ENCODE data around the gene PODNL1.
"Not testable (repeated sequence)": the region's sequence is repeated elsewhere in the genome, so short reads cannot be mapped to it uniquely, and the experiment has no call there.

Gene PODNL1, protein sequence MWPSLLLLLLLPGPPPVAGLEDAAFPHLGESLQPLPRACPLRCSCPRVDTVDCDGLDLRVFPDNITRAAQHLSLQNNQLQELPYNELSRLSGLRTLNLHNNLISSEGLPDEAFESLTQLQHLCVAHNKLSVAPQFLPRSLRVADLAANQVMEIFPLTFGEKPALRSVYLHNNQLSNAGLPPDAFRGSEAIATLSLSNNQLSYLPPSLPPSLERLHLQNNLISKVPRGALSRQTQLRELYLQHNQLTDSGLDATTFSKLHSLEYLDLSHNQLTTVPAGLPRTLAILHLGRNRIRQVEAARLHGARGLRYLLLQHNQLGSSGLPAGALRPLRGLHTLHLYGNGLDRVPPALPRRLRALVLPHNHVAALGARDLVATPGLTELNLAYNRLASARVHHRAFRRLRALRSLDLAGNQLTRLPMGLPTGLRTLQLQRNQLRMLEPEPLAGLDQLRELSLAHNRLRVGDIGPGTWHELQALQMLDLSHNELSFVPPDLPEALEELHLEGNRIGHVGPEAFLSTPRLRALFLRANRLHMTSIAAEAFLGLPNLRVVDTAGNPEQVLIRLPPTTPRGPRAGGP

DNA sequence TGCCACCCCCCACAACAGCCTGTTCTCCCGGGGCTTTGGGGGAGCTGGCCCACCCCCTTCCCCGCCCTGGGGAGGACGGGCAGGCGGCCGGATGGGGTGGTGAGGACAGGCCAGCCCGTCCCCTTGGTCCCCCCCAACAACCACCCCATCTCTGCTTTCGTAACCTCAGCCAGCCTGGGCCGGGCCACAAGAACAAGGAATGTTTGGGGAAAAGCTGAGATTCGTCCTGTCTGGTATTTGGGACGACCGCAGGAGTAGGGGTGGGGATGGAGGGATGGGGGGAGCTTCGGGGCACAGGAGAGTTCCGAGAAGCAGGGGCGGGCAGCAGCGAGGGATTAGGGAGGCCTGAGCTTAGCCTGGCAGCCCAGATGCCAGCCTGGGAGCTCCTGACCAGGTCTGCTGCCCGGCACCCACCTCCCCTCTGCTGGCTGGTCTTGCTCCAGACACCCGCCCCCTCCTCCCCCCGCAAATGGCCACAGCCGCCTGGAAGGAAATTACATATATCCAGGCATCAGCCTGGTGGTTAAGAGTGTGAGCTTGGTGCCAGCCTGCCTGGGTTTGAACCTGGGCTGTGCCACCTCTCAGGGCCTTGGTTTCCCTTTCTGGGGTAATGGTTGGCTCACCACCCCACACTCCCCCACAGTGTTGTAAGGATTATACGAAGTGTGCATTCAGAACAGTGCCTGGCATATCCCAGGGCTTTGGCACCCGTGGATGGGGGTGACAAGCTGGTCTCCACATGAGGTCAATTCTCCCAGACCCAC is at the start of gene PODNL1:
Gene PODNL1 (minus strand): TSS at position 117 of the 764 bp plus-strand sequence. CDS start 236 bp downstream, outside the sequence.
- DNase-seq = no peak

DNA sequence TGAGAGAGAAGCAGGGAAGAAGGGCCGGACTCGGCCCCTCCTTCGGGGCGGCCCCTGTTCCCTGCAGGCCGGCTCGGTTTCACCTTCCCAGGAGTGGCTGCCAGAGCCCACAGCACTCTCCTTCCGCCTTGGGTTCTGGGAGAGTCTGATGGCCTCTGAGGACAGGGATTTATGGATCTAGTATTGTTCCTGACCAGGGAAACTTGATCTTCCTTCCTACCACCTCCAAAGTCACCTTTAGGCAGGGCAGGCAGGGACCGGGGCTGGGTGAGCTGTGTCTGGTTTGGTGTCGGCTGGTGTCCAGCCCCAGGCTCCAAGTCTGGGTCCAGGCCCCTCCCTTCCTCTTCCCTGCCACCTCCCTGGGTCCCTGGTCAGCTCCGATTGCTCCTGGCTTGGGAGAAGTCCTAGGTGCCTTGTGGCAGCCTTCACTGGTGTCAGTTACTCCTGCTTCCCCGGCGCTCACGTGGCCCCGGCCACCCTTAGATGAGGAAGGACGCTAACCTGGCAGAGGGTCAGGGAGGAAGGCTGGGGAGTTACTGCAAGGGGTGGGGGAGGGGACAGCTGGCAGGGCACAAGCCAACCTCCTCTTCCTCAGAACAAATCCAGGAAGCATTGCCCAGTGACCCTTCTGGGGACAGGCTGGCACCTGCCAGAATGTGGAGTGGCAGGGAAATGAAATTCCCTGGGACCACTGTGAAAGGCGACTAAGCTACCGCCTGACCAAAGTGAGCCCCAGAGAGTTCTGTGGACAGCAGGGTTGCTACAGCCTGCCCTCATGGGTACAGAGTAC is 49.1 kb upstream of the PODNL1 start:
- no peak for DNase-seq

DNA sequence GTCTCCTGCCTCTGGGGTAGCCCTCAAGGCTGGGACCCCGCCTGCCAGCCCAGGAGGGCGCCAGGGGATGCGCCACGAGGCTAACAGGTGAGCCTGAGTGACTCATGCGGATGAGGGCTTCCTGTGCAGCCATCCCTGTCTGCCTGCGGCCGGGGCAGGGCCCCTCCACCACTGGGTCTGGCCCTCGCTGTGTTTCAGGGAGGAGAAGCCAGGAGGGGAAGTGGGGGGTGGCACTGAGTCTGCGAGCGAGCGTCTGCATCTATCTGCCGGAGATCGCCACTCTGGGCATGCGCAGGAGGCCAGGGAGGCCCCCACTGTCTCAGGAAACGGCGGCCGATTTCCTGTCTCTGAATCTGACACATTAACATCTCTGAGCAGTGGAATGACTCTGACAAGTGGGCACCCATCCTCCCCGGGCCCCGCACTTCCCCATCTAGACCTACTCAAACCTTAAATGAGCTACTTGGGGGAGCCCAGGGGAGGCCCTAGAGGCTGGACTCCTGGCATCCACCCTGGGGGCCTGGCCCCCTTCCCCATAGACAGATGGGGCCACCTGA is 48.2 kb upstream of the PODNL1 start:
- DNase-seq = peak; percentile 83

DNA sequence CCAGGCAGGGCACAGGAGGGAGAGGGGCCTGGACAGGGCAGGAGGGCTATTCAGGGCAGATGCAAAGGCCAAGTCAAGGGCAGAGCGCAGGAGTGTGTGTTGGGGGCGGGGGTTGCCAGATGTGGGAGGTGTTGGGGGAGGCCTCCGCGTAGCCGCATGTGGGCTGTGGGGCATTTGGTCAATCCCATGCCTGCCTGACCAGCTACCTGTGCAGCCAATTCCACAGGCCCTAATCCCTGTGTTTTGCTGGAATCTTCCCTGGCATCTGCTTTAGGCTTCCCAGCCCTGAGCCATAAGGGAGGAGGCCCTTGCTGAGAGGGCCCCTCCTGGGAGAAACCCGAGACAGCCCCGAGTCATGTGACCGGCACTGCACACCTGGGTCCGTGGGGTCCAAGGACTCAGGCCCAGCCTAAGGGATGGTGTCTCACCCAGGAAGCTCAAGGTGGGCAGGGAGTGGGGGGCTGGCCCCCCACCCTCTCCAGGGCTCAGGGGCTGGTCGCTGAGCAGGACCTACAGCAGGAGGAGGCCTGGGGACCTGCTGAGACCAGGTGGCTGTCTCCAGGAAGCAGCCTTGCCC is 47.6 kb upstream of the PODNL1 start:
- peak; percentile 21 for DNase-seq

DNA sequence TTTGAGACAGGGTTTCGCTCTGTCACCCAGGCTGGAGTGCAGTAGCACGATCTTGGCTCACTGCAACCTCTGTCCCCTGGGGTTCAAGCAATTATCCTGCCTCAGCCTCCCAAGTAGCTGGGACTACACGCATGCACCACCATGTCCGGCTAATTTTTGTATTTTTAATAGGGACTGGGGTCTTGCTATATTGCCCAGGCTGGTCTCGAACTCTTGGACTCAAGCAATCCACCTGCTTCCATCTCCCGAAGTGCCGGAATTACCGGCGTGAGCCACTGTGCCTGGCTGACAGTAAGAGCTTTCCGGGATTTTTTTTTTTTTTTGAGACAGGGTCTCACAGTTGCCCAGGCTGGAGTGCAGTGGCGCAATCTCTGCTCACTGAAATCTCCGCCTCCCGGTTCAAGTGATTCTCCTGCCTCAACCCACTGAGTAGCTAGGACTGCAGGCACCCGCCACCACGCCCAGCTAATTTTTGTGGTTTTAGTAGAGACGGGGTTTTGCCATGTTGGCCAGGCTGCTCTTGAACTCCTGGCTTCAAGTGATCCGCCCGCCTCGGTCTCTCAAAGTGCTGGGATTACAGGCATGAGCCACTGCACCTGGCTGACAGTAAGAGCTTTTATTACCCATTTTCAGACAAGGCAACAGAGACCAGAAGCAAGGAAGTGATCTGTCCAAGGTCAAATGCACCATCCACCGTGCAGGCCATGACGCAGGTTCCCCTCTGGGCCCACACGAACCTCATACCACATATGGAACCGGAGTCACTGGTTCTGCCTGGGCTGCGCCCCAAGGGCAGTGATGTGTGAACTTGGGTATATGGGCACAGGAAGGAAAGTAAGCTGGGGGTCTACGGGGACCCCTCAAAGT is 46.9 kb upstream of the PODNL1 start:
- peak; percentile 29 for DNase-seq

DNA sequence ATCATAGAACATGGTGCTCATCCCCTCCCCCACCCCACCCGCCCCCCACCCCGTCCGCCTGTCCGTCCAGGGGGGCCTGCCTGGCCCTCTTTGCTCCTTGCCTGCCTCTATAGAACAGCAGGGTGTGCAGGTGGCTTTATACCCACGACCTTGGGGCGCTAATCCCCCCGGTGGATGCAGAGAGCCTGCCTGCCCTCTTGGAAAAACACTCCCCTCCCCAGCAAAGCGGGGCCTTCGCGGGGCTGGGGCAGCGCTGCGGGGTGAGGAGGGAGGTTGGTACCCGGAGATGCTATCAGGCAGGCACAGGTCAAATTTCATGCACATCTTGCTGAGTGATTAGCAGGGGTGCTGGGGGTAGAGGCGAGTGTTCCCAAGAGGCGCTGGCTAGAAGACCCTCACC is 46.0 kb upstream of the PODNL1 start:
- no peak for DNase-seq

DNA sequence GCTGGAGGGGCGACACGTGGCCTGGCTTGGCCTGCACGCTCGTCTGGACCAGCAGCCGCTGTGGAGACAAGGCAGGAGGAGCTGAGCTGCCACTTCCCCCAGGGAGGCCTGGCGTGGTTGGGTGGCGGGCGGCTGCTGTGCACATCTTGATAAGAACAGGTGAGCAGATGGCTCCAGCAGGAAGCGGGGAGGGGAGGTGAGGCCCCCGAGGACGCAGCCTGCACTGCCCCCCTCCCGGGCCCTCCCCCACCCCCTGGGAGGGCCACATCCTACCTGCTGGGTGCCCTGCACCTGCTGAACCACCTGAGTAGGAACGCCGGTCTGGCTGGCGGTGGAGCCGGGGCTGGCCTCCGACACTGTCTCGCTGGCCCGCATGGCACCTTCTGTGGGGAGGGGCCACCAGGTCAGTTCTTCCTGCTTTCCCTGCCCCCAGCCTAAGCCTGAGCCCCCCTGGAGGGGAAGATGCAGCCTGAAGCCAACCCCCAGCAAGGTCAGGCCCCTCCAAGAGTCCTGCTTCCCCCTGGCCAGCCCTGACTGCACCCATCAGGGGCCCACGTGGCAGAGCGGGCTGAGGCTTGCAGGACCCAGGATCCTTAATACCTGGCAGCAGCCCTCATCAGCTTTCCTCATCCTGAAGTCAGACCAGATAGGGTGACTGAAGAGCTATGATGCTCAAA is 45.1 kb upstream of the PODNL1 start:
- peak; percentile 82 for DNase-seq

DNA sequence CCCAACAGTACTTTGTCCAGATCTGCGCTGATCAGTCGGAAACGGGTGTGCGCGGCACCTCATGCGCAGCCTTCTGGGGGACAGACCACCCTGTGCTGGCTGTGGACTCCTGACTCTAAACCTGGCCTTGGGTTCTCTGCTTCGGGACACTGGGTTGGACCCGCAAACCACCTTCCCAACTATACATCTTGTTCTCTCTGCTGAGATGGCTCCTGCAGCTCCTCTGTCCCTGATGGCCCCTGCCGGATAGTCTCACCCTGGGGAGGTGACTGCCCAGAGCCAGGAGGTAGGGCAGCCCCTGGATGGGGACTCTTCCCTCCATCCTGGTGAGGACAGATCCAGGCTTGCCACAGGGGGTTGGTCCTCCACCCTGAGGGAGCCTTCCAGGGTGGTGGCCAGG is 44.6 kb upstream of the PODNL1 start:
- DNase-seq = no peak

DNA sequence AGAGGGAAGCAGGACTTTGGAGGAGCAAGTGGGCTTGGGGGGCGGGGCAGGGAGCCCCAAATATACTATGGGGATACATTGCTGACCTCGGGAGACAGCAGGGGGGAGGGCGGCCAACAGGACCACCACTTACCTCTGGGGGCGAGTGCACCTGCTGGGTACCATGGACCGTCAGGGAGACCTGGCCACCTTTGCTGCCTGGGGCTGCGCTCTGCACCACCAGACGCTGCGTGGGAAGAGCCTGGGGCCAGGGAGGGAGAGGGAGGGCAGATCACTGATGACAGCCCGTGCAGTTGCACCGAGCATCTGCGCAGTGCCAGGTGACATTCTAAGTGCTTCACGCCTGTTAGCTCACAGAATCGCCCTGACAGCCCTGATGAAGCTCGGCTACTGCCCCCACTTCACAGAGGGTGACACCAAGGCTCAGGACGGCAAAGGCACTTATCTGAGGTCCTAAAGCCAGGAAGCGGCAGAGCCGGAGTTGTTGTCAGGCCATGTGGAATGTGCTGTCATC is 43.8 kb upstream of the PODNL1 start:
- no peak for DNase-seq

DNA sequence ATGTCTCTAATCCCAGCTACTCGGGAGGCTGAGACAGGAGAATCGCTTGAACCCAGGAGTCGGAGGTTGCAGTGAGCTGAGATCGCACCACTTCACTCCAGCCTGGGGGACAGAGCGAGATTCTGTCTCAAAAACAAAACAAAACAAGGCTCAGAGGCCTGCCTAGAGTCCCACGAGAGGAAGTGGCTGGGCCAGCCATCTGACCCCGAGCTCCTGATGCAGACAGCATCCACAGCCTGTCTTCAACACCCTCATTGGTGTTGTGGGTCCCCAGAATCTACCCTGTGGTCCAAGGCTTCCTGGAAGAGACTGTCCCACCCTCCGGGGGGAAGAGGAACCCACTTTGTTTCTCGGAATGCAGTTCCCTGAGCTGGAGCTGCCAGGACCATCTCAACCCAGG is 43.2 kb upstream of the PODNL1 start:
- no peak for DNase-seq

DNA sequence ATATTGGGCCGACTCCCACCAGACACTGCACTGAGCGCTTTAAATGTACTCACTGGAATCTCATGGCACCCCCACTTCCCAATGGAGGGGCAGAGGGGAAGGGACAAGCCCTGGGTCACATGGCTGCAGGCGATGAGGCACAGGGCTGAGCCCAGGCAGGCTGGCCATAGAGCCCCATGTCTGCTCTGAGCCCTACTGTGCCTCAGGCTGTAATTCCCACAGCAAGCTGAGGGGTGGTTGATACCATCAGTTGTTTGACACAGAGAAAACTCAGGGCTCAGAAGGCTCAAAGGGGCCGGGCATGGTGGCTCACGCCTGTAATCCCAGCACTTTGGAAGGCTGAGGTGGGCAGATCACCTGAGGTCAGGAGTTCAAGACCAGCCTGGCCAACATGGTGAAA is 42.8 kb upstream of the PODNL1 start:
- DNase-seq = no peak

DNA sequence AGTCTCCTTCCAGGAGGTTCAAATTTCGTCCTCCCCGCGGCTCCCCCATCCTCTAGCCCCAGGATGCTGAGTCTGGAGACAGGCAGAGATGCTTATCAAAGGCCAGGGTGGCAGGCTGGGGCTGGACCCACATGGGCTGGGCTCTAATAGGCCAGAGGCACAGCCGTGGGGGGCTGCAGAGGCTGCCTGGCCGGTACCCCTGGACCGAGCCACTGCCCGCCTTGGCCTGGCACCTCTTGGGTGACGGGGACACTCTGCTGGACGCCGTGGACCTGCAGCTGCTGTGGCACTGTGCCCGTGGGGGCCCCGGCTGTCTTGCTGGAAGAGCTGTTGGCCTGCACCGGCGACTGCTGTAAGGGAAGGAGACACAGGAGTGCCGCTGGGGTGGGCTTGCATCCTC is 42.1 kb upstream of the PODNL1 start:
- DNase-seq = no peak

DNA sequence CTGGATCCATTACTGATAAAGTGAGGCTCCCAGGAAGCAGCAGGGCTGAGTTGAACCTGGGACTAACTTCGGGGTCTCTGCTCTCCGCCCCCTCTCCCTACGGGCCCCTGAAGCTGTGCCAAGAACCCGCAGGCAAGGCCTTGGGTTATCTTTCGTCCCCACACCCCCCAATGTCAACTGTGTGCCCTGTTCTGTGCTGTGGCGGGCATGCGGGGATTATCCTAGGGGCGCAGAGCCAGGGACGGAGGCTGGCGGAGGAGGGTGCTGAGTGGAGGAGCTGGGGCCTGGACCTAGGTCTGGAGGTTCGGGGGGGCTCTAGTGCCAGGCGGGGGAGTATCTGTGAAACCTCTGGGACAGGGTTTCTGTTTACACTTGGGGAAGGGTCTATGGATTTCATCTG is 41.5 kb upstream of the PODNL1 start:
- DNase-seq = no peak

DNA sequence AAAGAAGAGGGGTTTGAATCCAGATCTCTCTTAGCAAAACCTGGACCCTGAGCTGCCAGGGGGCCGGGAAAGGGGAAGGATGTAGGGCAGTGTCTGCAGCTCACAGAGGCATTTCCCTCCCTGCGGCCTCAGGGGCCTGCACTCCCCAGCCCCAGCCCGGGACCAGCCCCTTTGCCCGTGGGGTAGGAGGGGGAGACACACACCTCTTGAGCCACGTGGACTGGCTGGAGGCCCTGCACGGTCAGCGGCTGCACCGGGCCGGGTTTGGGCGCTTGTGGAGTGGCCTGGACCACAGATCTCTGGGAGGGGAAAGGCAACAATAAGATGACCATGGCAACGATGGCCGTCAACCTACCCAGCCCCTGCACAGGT is 41.0 kb upstream of the PODNL1 start:
- no peak for DNase-seq

DNA sequence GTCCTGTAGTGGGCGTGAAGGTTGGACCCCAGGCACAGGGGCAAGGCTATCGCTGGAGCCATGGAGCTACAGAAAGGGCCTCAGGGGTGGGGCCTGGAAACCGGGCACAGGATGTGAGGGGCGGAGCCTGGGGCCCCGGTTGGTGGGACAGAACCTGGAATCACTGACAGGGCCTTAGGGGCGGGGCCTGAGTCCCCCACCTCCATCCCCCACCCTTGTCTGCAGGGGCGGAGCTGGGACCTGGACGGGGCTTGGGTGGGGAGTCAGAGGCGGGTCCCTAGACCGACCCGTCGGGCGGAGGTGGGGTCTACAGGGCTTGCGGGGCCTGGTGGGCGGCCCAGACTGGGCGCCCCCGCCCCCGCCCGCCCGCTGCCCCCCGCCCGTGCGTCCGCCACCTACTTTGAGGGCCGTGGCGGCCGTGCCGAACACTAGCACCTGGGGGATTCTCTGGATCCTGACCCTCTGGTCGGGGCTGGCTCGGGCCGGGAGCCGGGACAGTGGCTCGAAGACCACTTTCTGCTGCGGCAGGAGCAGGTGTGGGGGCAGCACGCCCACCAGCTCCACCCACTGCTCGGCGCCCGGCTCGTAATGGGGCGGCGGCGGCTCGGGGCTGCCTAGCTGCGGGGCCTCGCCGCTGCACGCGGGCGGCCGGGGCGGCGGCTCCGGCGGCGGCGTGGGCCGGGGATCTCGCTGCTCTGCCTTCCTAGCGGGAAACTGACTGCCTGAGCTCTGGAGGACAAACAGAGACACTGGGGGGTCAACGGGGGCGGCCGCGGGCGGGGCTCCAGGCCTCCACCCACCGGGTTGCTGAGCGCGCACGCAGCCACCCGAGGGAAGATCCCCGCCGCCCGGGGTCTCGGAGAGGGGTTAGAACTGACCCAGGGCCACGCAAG is 40.4 kb upstream of the PODNL1 start:
- peak; percentile 81 for DNase-seq

DNA sequence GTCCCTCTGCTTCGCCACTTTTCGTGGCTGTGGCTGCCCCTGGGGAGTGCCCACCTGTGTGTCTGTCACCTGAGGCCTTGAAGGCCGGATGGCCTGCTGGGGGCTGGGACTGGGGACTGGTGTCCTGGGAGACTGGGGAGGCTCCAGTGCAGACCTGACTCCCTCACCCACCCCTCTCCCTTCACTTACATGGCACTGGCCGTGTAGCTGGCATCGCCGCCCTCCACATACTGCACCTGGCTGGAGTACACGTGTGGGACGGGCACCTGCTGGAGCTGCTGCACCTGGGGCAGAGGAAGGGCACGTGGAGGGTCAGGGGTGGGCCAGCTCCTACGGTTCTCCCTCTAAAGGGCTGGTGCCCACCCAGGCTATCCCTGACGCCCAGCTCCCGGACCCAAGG is 39.6 kb upstream of the PODNL1 start:
- no peak for DNase-seq

DNA sequence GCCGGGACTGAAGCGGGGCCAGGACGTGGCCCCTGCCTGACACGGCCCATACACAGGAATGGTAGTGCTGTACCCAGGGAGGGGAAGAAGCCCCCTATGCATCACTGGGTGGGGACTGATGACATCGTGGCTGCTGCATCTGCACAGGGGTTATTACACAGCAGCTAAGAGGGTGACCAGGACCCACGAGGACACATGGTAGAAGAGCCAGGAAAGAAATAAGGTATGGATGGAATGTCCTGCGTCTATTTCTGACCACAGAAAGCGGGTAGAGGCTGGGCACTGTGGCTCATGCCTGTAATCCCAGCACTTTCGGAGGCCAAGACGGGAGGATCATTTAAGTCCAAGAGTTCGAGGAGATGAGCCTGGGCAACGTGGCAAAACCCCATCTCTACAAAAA is 38.2 kb upstream of the PODNL1 start:
- DNase-seq = no peak

DNA sequence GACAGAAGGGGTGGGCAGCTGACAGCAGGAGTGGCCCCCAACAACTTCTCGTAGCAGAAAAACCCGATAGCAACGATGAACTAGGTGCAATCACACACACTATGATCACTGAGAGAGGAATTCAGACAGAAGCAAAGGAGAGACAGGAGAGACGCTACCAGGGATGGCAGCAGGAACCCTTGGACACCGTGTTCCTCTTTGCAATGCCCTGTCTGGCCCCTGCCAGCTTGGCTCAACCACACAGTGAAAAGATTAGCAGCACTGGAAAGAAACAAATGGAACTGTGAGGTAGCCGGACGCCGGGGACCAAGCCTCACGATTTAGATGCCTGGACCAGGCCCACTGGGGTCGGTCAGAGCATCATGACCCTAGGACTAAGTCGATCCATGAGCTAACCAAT is 37.7 kb upstream of the PODNL1 start:
- no peak for DNase-seq

DNA sequence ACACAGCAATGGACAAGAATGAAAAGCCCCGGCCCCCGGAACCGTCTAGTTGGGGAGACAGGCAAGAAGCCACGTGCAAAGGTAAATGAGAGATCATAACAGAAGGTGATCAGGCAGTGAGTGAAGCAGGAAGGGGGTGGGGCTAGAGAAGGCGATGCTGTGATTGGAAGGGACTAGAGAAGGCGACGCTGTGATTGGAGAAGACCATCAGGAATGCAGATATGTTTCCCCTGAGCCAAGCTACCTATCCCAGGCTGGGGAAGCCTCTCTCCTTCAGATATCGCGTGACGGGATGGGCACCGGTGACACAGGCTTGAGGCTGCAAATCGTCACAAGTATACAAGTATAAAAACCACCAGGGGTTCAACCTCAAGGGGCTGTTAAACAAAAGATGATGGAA is 35.9 kb upstream of the PODNL1 start:
- DNase-seq = peak; percentile 91

DNA sequence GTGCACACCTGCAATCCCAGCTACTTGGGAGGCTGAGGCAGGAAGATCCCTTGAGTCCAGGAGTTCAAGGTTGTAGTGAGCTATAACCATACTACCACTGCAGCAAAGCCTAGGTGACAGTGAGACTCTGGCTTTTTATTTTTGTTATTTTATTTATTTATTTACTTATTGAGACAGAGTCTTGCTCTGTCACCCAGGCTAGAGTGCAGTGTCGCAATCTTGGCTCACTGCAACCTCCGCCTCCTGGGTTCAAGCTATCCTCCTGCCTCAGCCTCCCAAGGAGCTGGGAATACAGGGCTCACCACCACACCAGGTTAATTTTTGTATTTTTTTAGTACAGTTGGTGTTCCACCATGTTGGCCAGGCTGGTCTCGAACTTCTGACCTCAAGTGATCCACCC is 35.3 kb upstream of the PODNL1 start:
- DNase-seq = not testable (repeated sequence)

Data from DMS153 (cell line).